GM12874 (cell line): ENCODE results near the gene SAXO2.

Source experiments
- CTCF ChIP-seq: IDR thresholded peaks from 2 replicates; pipeline ENCODE4 v1.5.1; 2011; ENCODE audit warnings: low read depth, mild to moderate bottlenecking, control low read depth, low read length, moderate library complexity; ENCODE audit not compliant: insufficient read depth

SAXO2 gene

DNA sequence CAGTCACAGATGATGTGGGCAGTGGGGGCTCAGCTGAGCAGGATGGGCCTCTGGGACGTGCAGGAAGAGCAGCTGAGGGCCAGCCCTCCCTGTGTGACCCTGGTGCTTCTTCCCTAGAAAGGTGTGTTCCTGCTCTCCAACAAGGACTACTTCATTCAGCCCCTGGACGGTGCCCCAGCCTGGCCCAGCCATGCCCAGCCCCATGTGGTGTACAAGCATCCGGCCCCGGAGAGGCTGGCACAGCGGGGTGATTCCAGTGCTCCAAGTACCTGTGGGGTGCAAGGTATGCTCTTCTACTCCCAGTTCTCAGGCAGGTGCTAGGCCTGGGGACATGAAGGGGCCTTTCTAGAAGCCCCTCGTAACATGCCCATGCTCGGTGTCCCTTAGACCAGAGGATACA is 38.3 kb downstream of the SAXO2 start:
- TF ChIP-seq CTCF = no peak

DNA sequence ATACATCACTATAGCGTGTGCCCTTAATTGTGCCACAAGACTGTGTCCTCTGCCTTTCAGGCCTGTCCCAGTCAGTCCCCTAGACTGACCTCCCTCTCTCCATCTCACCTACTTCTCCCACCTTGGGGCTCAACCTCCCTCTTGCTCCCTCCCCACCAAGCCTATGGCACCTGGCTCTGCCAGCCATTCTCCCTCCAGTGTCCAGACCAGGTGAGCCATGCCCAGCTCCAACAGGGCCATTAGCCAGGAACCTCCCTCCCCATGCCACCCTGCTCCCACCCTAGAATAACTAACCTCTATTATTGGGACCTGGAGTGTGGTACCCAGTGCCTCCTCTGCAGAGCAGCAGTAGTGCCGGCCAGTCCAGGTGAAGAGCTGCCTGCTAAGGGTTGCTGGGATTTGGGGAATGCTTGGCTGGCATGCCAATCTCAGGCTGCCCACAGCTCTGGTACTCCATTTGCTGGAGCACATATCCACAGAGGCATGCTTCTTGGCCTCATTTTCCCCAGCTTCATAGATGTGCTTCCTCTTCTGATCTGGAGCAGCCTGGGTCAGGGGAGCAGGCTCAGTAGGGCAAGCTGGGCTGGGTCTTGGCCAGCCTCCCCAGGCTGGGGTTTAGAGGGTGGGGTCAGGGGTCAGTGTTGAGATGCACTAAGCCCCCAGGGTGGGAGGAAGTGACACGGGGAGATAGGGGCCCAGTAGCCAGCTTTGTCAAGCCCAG is 38.8 kb downstream of the SAXO2 start:
- TF ChIP-seq CTCF = no peak

- TF ChIP-seq CTCF = no peak
Measured at GRCh38 chr15:82303956-82304777, 41.5 kb downstream of the SAXO2 start.

GRCh38 chr15:82304778-82305090 is 42.1 kb downstream of the SAXO2 start:
- no peak for TF ChIP-seq CTCF

- no peak for TF ChIP-seq CTCF
Measured at GRCh38 chr15:82305621-82306048, 43.0 kb downstream of the SAXO2 start.

DNA sequence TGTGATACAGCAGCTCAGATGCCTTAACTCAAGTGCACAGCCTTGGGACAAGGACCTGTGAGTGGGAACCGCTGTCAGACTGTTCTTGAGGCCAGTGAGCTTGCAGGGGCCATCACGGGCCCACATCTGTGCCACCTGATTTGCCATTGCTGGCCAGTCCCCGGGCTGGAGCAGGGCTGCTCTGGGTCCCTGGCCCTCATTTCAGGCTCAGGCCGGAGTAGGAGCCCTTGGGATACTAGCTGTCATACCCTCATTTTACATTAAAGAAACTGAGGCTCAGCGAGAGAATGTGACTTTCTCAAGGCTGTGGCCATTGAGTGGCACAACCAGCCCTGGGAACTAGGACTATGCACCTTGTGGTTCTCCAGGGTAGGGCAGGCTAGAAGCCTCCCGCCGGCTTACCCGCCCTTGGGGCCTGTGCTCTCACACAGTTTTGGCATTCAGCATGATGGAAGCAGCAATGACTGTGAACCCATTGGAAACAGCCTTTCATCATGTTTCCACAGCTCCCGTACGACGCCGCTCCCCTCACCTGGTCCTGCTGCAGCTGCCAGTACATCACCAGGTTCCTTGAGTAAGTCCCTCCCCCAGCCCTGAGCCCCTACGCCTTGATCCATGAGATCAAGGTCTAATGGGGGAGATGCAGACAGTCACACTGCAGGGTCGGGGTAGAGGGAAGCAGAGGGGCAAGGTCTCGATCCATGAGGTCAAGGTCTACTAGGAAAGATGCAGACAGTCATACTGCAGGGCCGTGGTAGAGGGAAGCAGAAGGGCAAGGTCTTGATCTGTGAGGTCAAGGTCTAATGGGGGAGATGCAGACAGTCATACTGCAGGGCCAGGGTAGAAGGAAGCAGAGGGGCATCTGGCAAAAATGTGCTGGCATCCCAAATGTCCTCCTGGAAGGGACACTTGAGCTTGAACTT is 44.4 kb downstream of the SAXO2 start:
- peak; percentile 9; the same call in 1 of the 2 replicates for TF ChIP-seq CTCF

GRCh38 chr15:82307714-82308081 is 45.1 kb downstream of the SAXO2 start:
- no peak for TF ChIP-seq CTCF
